Gastrocnemius medialis (tissue), 4 donors: ENCODE measurements around the gene TRAF2.

ENCODE experiments used
- POLR2A ChIP-seq, 2 donors: fragments of 450-650 bp; IDR thresholded peaks; one replicate each; pipeline ENCODE4 v1.6.1; 2017; ENCODE audit warnings: antibody characterized with exemption in 2 of 2, mild to moderate bottlenecking in 2 of 2, moderate library complexity in 2 of 2
- TF ChIP-seq, protein P1 (sequence below), 5 experiments: fragments of 450-650 bp in 3 of 5; fragments of 200-600 bp in 2 of 5; sonication (generic) in 2 of 5; IDR thresholded peaks in 4 of 5; conservative IDR thresholded peaks in 1 of 5; 1 replicate in 4 of 5; 2 replicates in 1 of 5; pipeline ENCODE4 v1.5.1; 2016 to 2019; ENCODE audit warnings: antibody characterized with exemption in 5 of 5, mild to moderate bottlenecking in 3 of 5, moderate library complexity in 3 of 5

DNA sequence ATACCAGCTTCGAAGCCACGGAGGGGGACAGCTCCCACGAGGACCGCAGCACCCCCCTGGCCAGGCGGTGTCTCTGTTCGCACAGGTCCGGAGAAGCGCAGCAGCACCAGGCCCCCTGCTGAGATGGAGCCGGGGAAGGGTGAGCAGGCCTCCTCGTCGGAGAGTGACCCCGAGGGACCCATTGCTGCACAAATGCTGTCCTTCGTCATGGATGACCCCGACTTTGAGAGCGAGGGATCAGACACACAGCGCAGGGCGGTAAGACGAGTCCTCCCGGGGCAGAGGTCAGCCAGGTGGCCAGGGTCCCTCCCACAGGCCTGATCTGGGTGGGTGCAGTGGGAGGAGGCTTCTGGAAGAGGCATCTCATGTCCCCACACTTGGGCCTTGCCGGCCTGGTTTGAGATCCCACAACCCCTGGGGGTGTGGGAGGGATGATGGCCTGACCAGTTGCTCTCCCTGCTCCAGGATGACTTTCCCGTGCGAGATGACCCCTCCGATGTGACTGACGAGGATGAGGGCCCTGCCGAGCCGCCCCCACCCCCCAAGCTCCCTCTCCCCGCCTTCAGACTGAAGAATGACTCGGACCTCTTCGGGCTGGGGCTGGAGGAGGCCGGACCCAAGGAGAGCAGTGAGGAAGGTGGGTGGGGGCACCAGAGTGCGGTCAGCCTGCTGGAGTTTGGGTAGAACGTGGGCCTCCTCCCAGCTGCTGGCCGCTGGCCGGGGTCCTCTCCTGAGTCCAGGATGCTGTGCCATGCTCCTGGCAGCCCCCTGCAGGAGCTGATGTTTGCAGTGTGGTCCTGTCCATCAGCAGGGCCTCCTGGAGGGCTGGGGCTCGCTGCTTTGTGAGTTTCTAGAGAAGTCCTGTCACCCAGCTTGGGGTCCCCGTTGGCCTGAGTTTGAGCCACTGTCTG, 46.8 kb upstream of the TRAF2 start:
- TF ChIP-seq, protein P1, sequence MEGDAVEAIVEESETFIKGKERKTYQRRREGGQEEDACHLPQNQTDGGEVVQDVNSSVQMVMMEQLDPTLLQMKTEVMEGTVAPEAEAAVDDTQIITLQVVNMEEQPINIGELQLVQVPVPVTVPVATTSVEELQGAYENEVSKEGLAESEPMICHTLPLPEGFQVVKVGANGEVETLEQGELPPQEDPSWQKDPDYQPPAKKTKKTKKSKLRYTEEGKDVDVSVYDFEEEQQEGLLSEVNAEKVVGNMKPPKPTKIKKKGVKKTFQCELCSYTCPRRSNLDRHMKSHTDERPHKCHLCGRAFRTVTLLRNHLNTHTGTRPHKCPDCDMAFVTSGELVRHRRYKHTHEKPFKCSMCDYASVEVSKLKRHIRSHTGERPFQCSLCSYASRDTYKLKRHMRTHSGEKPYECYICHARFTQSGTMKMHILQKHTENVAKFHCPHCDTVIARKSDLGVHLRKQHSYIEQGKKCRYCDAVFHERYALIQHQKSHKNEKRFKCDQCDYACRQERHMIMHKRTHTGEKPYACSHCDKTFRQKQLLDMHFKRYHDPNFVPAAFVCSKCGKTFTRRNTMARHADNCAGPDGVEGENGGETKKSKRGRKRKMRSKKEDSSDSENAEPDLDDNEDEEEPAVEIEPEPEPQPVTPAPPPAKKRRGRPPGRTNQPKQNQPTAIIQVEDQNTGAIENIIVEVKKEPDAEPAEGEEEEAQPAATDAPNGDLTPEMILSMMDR (IDR thresholded peaks at IDR 0.05 in 4 of 5, conservative IDR thresholded peaks at IDR 0.05 in 1 of 5): no peak
- no peak for TF ChIP-seq POLR2A (IDR thresholded peaks at IDR 0.05)
